Suppressor macrophage treated with lipopolysaccharide for 1 hour (primary cell): ENCODE measurements around the gene TP53I3.
"Not testable (repeated sequence)": the region's sequence is repeated elsewhere in the genome, so short reads cannot be mapped to it uniquely, and the experiment has no call there.

Source experiments
- DNase-seq, 3 donors: peaks; one replicate each; pipeline ENCODE4 v3.0.0-alpha.2; 2020 to 2022

TP53I3 gene

GRCh38 chr2:24051833-24052232 lies 32.8 kb downstream of the TP53I3 start:
- no peak for DNase-seq

GRCh38 chr2:24050041-24050979 lies 34.3 kb downstream of the TP53I3 start:
- DNase-seq = peak; percentile 33 to 63 (median 41)

GRCh38 chr2:24049485-24050021 lies 35.1 kb downstream of the TP53I3 start, which contains the start of gene FKBP1B:
TSS of gene FKBP1B (plus strand) at chr2:24049741. CDS start at chr2:24049850, 109 bp downstream.
- DNase-seq = peak; percentile 52 to 76 (median 59)

- DNase-seq = no peak
Measured at GRCh38 chr2:24048769-24049484, 35.7 kb downstream of the TP53I3 start.

- no peak for DNase-seq
Measured at GRCh38 chr2:24047703-24048033, 37.0 kb downstream of the TP53I3 start.

GRCh38 chr2:24046930-24047702 lies 37.5 kb downstream of the TP53I3 start, which contains the start of gene WDCP:
TSS of gene WDCP (minus strand) at chr2:24047391. CDS start at chr2:24039494, 7,897 bp downstream.
- DNase-seq = peak; percentile 96 to 98 (median 97)

- peak in 1 of 3 donors; percentile 5 for DNase-seq
Measured at GRCh38 chr2:24046599-24046929, 38.1 kb downstream of the TP53I3 start.

GRCh38 chr2:24045511-24046508 lies 38.8 kb downstream of the TP53I3 start:
- no peak for DNase-seq

- not testable (repeated sequence) for DNase-seq
Measured at GRCh38 chr2:24043133-24043532, 41.5 kb downstream of the TP53I3 start.

- DNase-seq = no peak
Measured at GRCh38 chr2:24040511-24040910, 44.1 kb downstream of the TP53I3 start.

- DNase-seq = no peak
Measured at GRCh38 chr2:24038786-24039499, 45.7 kb downstream of the TP53I3 start.
